HG02938 (cell line): Measurements from ENCODE around the gene RAB40C.

ENCODE experiments used
- ATAC-seq: cut with Tn5 transposase; IDR thresholded peaks from one replicate; pipeline ENCODE4 v1.9.1; 2021; ENCODE audit warnings: mild to moderate bottlenecking, moderate library complexity; ENCODE audit not compliant: unreplicated experiment

The RAB40C gene

GRCh38 chr16:666572-666971 lies 76.7 kb downstream of the RAB40C start:
- no peak for ATAC-seq

- ATAC-seq, result no peak
Measured at GRCh38 chr16:667113-667779, 77.4 kb downstream of the RAB40C start.

GRCh38 chr16:667780-668518 lies 78.1 kb downstream of the RAB40C start, which contains the start of gene RHOT2:
Gene RHOT2 (plus strand): TSS chr16:668132. CDS start chr16:668200, 68 bp downstream.
- peak; percentile 73 for ATAC-seq

- ATAC-seq, result no peak
Measured at GRCh38 chr16:668519-669171, 78.8 kb downstream of the RAB40C start.

GRCh38 chr16:669666-670065 lies 79.8 kb downstream of the RAB40C start:
- ATAC-seq, result no peak

- no peak for ATAC-seq
Measured at GRCh38 chr16:670485-671352, 80.9 kb downstream of the RAB40C start.

GRCh38 chr16:671353-672131 lies 81.7 kb downstream of the RAB40C start:
- ATAC-seq, result no peak

- no peak for ATAC-seq
Measured at GRCh38 chr16:672371-672770, 82.5 kb downstream of the RAB40C start.

- ATAC-seq, result no peak
Measured at GRCh38 chr16:672851-673250, 83.0 kb downstream of the RAB40C start.

- no peak for ATAC-seq
Measured at GRCh38 chr16:673399-673991, 83.6 kb downstream of the RAB40C start.

GRCh38 chr16:674214-674881 lies 84.5 kb downstream of the RAB40C start:
- ATAC-seq, result no peak

- no peak for ATAC-seq
Measured at GRCh38 chr16:674968-675883, 85.4 kb downstream of the RAB40C start, which contains the start of gene RHBDL1. Gene RHBDL1 (plus strand): TSS chr16:675671. CDS start chr16:675791, 120 bp downstream.

- no peak for ATAC-seq
Measured at GRCh38 chr16:675884-676564, 86.2 kb downstream of the RAB40C start.

- no peak for ATAC-seq
Measured at GRCh38 chr16:676565-676902, 86.7 kb downstream of the RAB40C start.

GRCh38 chr16:676913-677312 lies 87.0 kb downstream of the RAB40C start:
- no peak for ATAC-seq

GRCh38 chr16:677316-678190 lies 87.7 kb downstream of the RAB40C start:
- ATAC-seq, result no peak
